Measurements from ENCODE around the gene CALHM3.
"Not testable (repeated sequence)": the region's sequence is repeated elsewhere in the genome, so short reads cannot be mapped to it uniquely, and the experiment has no call there.

CALHM3 gene

GRCh38 chr10:103523683-103524082 is 44.6 kb upstream of the CALHM3 start:
- TF ChIP-seq EZH2 (IDR thresholded peaks at IDR 0.05; ENCODE audit: borderline replicate concordance, low read depth, low read length, severe bottlenecking) (no peak), CTCF (IDR thresholded peaks at IDR 0.05; ENCODE audit: borderline replicate concordance, extremely low read depth, low read length, poor library complexity, severe bottlenecking) (no peak)
- Histone ChIP-seq H4K20me1 (ENCODE audit: insufficient read depth, low read length) (no peaks in the 10 kb centered on the region), H3K27ac (ENCODE audit: low read length) (no peak overlapping the region), H2AFZ (ENCODE audit: low read depth, low read length) (no peak overlapping the region), H3K79me2 (ENCODE audit: insufficient read depth, low read length) (no peaks in the 10 kb centered on the region), H3K4me3 (ENCODE audit: low read depth in 1 of 2, low read length in 2 of 2) (no peak overlapping the region), H3K9ac (ENCODE audit: low read depth, low read length) (no peak overlapping the region), H3K4me1 (ENCODE audit: insufficient read depth, low read length) (no peaks in the 10 kb centered on the region), H3K27me3 (ENCODE audit: insufficient read depth, low read length, poor library complexity) (no peaks in the 10 kb centered on the region), H3K36me3 (ENCODE audit: insufficient read depth, low read length) (no peaks in the 10 kb centered on the region), H3K4me2 (ENCODE audit: insufficient read depth, low read length) (no peak overlapping the region), H3K9me3 (ENCODE audit: insufficient read depth, low read length, severe bottlenecking) (no peaks in the 10 kb centered on the region)
- ATAC-seq (ENCODE audit: insufficient read depth, low read depth) (no peak), DNase-seq (no peak)

- DNase-seq; H2AFZ ChIP-seq (ENCODE audit: low read depth, low read length); H4K20me1 ChIP-seq (ENCODE audit: insufficient read depth, low read length); H3K36me3 ChIP-seq (ENCODE audit: insufficient read depth, low read length); H3K9me3 ChIP-seq (ENCODE audit: insufficient read depth, low read length, severe bottlenecking); H3K4me1 ChIP-seq (ENCODE audit: insufficient read depth, low read length); H3K4me2 ChIP-seq (ENCODE audit: insufficient read depth, low read length); H3K79me2 ChIP-seq (ENCODE audit: insufficient read depth, low read length); H3K4me3 ChIP-seq (ENCODE audit: low read depth in 1 of 2, low read length in 2 of 2); H3K27ac ChIP-seq (ENCODE audit: low read length); ATAC-seq (ENCODE audit: insufficient read depth, low read depth); H3K27me3 ChIP-seq (ENCODE audit: insufficient read depth, low read length, poor library complexity); H3K9ac ChIP-seq (ENCODE audit: low read depth, low read length): not testable (repeated sequence)
Measured at GRCh38 chr10:103522006-103522405, 43.0 kb upstream of the CALHM3 start.

- H3K9ac ChIP-seq (ENCODE audit: low read depth, low read length), result no peak overlapping the region
- H3K36me3 ChIP-seq (ENCODE audit: insufficient read depth, low read length), result no peaks in the 10 kb centered on the region
- no peaks in the 10 kb centered on the region for H3K9me3 ChIP-seq (ENCODE audit: insufficient read depth, low read length, severe bottlenecking)
- DNase-seq, result no peak
- H4K20me1 ChIP-seq (ENCODE audit: insufficient read depth, low read length), result no peaks in the 10 kb centered on the region
- no peak overlapping the region for H3K4me2 ChIP-seq (ENCODE audit: insufficient read depth, low read length)
- no peak overlapping the region for H3K27ac ChIP-seq (ENCODE audit: low read length)
- no peak overlapping the region for H2AFZ ChIP-seq (ENCODE audit: low read depth, low read length)
- no peaks in the 10 kb centered on the region for H3K4me1 ChIP-seq (ENCODE audit: insufficient read depth, low read length)
- H3K27me3 ChIP-seq (ENCODE audit: insufficient read depth, low read length, poor library complexity), result peaks cover 7% of the 10 kb centered on the region
- no peak for TF ChIP-seq CTCF (IDR thresholded peaks at IDR 0.05; ENCODE audit: borderline replicate concordance, extremely low read depth, low read length, poor library complexity, severe bottlenecking)
- no peak for TF ChIP-seq EZH2 (IDR thresholded peaks at IDR 0.05; ENCODE audit: borderline replicate concordance, low read depth, low read length, severe bottlenecking)
- no peak for ATAC-seq (ENCODE audit: insufficient read depth, low read depth)
- H3K79me2 ChIP-seq (ENCODE audit: insufficient read depth, low read length), result no peaks in the 10 kb centered on the region
- no peak overlapping the region for H3K4me3 ChIP-seq (ENCODE audit: low read depth in 1 of 2, low read length in 2 of 2)
Measured at GRCh38 chr10:103519798-103520197, 40.8 kb upstream of the CALHM3 start.

GRCh38 chr10:103517234-103518085 is 38.4 kb upstream of the CALHM3 start:
- Histone ChIP-seq H3K9me3 (ENCODE audit: insufficient read depth, low read length, severe bottlenecking) (no peaks in the 10 kb centered on the region), H2AFZ (ENCODE audit: low read depth, low read length) (no peak overlapping the region), H3K27ac (ENCODE audit: low read length) (no peak overlapping the region), H3K36me3 (ENCODE audit: insufficient read depth, low read length) (no peaks in the 10 kb centered on the region), H3K4me1 (ENCODE audit: insufficient read depth, low read length) (no peaks in the 10 kb centered on the region), H3K9ac (ENCODE audit: low read depth, low read length) (no peak overlapping the region), H3K4me2 (ENCODE audit: insufficient read depth, low read length) (no peak overlapping the region), H4K20me1 (ENCODE audit: insufficient read depth, low read length) (no peaks in the 10 kb centered on the region), H3K27me3 (ENCODE audit: insufficient read depth, low read length, poor library complexity) (peaks cover 7% of the 10 kb centered on the region), H3K79me2 (ENCODE audit: insufficient read depth, low read length) (no peaks in the 10 kb centered on the region), H3K4me3 (ENCODE audit: low read depth in 1 of 2, low read length in 2 of 2) (no peak overlapping the region)
- no peak for DNase-seq
- TF ChIP-seq EZH2 (IDR thresholded peaks at IDR 0.05; ENCODE audit: borderline replicate concordance, low read depth, low read length, severe bottlenecking) (no peak), CTCF (IDR thresholded peaks at IDR 0.05; ENCODE audit: borderline replicate concordance, extremely low read depth, low read length, poor library complexity, severe bottlenecking) (no peak)
- ATAC-seq (ENCODE audit: insufficient read depth, low read depth), result no peak

Measured in DND-41 (cell line).